Renal pelvis (tissue), 4 donors: ENCODE results near the gene TBC1D22A. TPM values are rescaled to one million over a fixed set of nuclear protein-coding genes. Genes with fewer than 3 reads are reported as not detected.
A peak's percentile ranks its signal among the peaks of the same experiment; 100 is the strongest.

Experiments
- DNase-seq: peaks from one replicate; pipeline ENCODE4 v3.0.0-alpha.2; 2013
- polyA plus RNA-seq, 3 donors: library from polyadenylated mRNA; unstranded; fragments of 120-200 nt; gene quantifications; one replicate each; pipeline ENCODE4 v1.2.1, GENCODE V29; 2013; ENCODE audit not compliant: insufficient read length in 3 of 3

Gene TBC1D22A
- polyA plus RNA-seq, 3 donors, result 16.9 to 19.2 (median 19.1) TPM

- no peak for DNase-seq
Measured at GRCh38 chr22:47196166-47196849, 433.9 kb downstream of the TBC1D22A start.

GRCh38 chr22:47196881-47197772 is 434.7 kb downstream of the TBC1D22A start:
- DNase-seq, result no peak

GRCh38 chr22:47197773-47198500 is 435.5 kb downstream of the TBC1D22A start:
- no peak for DNase-seq

GRCh38 chr22:47198801-47199251 is 436.4 kb downstream of the TBC1D22A start:
- no peak for DNase-seq

- no peak for DNase-seq
Measured at GRCh38 chr22:47199261-47199978, 437.0 kb downstream of the TBC1D22A start.

GRCh38 chr22:47199979-47200272 is 437.5 kb downstream of the TBC1D22A start:
- DNase-seq, result no peak

GRCh38 chr22:47200273-47201051 is 438.0 kb downstream of the TBC1D22A start:
- DNase-seq, result peak; percentile 51

- DNase-seq, result no peak
Measured at GRCh38 chr22:47201186-47201995, 438.9 kb downstream of the TBC1D22A start.

- DNase-seq, result no peak
Measured at GRCh38 chr22:47201996-47202818, 439.8 kb downstream of the TBC1D22A start.

- DNase-seq, result no peak
Measured at GRCh38 chr22:47202819-47203553, 440.5 kb downstream of the TBC1D22A start.

- no peak for DNase-seq
Measured at GRCh38 chr22:47203554-47203991, 441.1 kb downstream of the TBC1D22A start.

- no peak for DNase-seq
Measured at GRCh38 chr22:47204002-47204979, 441.8 kb downstream of the TBC1D22A start.

- DNase-seq, result no peak
Measured at GRCh38 chr22:47205081-47205491, 442.6 kb downstream of the TBC1D22A start.

GRCh38 chr22:47205554-47205953 is 443.1 kb downstream of the TBC1D22A start:
- DNase-seq, result no peak

- no peak for DNase-seq
Measured at GRCh38 chr22:47206164-47206563, 443.7 kb downstream of the TBC1D22A start.

- no peak for DNase-seq
Measured at GRCh38 chr22:47206666-47207218, 444.3 kb downstream of the TBC1D22A start.

- no peak for DNase-seq
Measured at GRCh38 chr22:47207387-47207786, 444.9 kb downstream of the TBC1D22A start.
